HG02943 (cell line): Measurements from ENCODE around the gene RELT.

ENCODE experiments used
- ATAC-seq: cut with Tn5 transposase; IDR thresholded peaks from one replicate; pipeline ENCODE4 v1.9.1; 2021; ENCODE audit warnings: mild to moderate bottlenecking, low read depth, moderate library complexity; ENCODE audit not compliant: unreplicated experiment

Gene RELT

DNA sequence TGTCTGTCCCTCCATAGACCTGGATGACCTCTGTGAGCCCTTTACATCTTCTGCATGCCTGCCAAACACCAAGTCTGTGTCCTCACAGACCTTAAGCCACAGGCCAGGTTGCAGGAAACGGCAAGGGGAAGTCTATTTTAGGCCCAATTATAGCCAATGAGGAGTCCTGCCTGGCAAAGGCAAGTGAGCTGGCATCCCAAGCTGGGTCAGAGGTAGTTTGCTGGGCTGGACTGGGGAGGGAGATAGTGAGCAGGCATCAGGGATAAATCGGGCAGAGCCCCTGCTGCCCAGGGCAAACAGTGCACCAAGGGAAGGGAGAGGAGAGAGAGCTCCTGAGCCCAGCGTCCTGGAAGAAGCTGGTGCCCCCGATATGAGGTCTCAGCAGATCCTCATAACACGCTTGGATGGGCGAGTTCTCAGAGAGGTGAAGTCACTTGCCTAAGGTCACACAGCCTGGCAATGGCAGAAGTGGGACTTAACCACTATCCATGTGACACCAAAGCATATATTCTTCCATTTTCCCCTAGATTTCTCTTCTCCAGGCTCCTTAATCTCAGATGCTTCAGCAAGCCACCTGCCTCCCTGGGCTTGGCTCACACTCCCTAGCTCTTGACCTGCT, 3.7 kb upstream of the RELT start:
- no peak for ATAC-seq

DNA sequence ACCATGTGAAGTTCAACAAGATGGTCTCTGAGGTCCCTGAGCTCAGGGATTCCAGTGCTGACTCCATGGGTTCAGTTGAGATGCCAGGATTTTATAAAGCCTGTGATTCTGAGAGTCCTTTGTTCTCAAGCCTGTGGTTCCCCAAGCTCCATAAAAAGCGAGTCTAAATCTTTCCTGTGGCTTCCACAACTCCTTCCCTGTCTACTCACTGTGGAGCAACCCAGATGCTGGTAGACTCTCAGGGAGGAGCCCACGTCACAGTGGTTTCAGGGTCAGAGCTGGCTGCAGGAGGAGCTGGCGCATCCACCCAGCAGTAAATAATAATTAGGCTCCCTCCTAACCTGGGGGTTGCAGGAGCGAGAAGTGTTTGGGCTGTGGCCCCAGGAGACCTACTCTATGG, 2.0 kb upstream of the RELT start:
- no peak for ATAC-seq

DNA sequence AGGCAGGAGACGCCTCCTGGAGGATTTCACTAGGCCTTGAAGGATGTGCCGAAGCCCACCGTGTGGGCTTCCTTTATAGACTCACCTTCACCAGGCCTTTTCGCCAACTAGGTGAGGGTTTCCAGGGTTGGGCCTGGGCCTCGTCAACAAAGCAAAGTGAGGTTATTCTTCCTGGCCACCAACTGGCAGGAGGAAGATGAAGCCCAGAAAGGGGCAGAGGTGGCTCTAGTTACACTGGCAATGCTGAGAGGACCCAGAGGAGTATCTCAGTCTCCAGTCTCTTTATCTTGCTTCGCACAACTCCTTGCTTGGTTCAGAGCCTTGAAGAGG, 404 bp upstream of the RELT start:
- no peak for ATAC-seq

DNA sequence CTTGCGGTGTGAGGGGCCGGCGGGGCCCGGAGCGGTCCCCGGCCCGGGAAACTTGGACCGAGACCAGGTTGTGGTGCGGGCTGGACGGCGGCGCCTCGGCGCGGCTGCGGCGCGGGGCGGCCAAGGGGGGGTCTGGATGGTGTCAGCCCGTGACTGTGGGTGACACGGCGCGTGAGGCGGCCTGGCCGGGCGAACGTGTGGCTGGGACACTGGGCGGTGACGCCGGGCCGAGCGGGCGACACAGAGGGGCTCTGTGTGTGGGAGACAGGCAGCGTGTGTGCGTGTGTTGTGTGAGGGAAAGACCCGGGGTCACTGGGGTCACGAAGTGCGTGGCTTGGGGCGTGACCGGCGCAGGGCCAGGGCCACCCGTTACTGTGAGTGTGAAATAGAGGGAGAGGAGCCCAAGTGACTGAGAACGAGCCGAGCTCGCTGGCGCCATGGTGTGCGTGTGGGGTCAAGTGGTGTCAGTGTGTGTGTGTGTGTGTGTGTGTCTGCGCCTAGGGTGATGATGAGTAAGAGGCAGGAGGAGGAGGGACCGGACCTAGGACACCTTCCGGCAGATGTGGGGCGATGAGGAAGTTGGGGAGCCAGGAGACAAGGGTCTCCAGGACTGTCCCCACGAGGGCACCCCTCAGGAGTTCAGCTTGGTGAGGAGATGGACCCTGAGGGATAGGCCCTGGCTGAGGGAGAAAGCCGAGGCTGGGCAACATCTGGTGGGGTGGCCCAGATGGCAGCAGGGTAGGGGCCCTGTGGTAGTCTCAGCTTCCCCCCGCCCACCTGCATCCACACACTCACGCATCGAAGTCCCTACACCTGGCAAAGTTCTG, 817 bp downstream of the RELT start:
- peak; percentile 22 for ATAC-seq

DNA sequence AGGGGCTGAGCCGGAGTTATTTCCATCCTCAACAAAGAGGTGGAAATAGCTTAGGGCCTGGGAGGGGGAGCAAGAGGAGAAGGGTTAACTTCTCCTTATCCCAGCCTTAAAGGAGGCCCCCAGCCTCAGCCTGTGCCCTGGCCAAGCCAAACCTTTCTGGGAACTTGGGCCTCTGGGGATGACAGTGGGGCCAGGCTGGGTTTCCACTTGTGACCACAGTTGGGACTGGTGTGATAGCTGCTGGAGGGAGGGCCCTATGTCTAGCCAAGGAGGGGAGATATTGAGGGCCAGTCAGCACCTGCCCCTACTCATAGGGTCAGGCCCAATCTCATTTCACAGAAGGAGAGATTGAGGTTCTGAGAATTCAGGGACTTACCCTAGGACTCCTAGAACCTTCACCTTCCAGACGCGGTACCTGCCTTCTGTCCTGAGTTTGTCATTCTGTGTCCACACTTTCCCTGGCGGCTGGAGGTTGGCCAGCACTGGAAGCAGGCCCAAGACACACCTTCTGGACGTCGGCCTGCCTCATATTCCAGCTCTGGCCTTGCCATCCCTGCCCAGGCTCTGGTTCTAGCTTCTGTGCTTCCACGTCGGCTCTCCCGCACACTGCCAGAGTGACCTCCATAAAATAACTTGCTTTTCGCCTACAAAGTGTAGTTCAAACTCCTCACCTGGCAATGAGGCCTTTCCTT, 3.1 kb downstream of the RELT start:
- no peak for ATAC-seq

DNA sequence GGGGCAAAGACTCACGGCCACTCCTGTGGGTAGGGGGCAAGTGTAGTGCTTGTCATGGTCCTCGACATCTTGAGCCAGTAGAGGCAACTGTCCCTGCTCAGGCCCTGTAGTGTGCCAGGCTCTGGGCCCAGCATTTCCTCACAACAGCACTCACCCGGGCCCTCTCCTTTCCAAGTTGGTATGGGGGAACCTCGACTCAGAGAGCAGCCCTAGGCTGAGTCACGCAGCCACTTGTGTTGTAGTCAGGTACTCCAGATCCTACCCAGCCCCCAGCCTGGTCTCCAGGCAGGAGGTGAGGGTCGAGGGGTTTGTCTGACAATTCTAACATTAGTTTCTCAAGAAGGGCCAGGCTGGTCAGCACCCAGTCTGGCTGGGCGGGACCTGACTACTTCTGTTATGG, 4.1 kb downstream of the RELT start:
- ATAC-seq = no peak

DNA sequence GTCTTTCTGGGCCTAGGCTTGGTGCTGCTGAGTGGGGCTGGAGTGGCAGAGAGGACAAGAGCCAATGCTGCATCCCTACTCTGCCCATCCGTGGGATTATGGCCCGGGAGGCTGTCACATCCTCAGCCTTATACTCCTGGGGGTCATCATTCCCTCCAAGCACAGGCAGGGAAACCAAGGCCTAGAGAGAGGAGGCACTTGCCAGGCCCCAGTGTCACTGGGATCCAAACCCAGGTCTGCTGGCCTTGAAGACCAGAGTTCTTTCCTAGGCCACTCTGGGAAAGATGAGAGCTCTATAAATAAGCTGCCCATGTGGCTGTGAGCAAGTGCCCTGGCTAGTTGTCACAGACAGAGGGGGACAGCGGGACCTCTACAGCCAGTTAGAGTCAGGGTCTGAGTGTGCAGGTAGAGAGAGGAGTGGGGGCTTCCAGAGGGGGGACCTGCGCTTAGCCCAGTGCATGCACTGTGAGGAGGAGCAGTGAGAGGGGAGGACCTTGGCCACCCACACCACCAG, 4.8 kb downstream of the RELT start:
- ATAC-seq = no peak

DNA sequence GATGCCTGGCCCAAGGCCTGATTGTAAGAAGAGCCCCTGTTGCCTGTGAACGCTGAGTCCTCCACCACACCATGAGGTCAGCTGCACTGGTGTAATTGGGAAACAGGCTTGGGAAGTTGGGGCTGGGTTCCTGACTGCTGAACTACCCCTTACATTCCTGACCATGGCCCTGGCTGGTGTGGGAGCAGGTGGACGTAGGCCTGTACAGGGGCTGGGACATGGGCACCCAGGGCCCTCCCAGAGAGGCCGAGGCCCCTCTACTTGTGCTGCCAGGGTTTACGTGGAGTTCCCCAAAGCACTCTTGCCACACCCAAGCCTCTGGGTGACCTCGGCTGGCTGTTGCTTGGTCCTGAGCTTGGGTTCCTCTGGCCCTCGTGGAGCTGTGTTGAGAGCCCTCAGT, 5.4 kb downstream of the RELT start:
- ATAC-seq = no peak

DNA sequence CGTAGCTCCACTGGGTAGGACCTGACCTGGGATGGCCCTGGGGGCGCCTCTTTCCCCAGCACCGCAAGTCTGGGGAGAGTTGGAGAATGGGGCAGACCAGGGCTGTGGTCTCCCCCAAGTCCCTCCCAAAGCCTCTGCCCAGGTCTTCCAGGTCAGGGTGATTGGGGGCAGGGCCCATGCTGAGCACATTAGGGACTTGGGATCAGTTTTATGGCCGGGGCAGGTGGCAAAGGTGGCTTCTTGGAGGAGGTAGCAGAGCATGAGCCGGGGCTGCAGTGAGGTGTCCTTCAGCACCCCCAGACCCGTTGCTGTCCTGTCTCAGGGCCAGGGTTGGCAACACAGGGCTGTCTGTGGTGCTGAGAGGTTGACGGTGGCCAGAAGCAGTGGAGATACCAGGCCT, 6.0 kb downstream of the RELT start:
- ATAC-seq = no peak

DNA sequence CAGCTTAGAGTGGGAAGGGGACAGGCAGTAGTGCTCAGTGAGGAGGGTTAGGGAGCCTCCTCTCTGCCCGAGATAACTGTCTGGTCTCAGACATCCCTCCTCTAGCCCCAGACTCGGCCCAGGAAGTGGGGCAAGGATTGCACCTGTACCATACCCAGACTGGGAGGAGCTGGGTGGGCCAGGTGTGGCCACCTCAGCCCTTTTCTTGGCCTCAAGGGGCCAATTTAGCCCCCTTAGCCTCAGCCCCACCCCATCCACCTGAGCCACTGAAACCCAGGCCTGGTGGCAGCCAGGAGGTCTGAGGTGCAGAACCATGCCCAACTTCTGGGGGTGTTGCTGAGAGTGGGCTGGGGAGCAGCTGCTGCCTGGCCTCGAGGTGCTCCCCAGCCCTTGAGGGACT, 6.5 kb downstream of the RELT start:
- no peak for ATAC-seq

DNA sequence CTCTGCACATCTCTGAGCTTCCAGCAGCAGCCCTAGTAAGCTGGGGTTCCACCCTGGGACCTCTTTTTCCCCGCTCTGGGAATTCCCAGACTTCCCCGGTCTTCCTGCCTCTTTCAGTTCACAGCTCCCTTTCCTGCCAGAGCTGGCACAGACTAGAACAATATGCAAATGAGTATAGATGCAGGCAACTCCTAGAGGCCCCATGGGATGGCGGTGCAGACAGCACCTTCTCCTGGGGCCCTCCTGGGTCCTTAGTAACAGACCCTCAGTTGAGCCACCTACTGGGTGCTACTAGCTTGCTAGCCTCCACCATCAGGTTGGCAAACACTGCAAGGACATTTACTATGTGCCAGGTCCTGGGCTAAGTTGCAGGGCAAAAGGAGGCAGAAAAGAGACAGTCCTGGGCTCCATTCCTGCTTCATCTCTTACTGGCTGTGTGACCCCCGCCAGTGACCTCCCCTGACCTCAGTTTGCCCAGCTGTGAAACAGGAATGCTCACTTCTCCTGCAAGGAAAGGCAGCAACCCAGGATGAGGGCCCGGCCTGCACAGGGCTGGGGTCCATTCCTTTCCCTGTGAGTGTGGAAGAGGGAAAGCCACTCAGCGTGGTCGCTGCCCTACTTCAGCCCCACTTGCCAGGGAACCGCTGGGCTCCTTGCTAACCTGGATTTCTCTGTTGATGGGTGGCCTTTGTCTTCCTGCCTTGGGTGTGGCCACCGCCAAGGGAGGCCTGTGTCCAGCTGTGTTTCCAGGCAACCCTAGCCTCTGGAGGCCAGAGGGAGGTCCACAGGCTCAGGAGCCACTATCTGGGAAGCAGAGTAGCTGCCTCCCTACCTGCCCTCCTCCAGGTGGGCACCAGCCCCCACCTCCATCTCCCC, 7.3 kb downstream of the RELT start:
- ATAC-seq = no peak

DNA sequence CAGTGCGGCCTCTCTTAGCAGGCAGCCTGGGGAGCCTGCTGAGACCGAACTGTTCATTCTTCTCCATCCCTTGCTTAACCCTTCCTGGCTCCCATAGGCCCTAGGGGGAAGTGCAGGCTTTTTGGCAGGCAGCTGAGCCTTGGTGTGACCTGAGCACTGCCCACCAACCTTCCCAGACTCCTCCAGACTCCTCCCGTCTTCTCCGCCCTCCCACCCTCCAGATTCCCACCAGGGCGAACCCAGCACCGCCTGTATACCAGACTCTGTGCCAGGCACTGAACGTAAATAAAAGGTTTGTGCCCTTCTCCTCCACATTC, 7.9 kb downstream of the RELT start:
- no peak for ATAC-seq

DNA sequence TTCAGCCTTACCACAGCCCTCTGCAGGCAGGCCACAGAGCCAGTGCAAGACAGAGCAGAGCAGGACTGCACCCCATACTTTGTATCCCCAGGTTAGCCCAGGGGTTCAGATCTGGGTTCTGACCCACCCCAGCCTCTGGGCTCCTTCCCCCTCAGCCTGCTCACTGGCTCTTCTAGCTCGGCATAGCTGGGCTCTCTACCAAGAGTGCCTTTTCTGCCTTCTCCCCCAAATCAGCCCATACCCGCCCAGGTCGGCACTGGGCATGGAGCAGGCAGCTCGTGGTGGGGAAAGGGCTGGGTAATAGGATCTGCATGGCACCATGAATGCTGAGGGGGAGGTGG, 8.3 kb downstream of the RELT start:
- ATAC-seq = no peak

DNA sequence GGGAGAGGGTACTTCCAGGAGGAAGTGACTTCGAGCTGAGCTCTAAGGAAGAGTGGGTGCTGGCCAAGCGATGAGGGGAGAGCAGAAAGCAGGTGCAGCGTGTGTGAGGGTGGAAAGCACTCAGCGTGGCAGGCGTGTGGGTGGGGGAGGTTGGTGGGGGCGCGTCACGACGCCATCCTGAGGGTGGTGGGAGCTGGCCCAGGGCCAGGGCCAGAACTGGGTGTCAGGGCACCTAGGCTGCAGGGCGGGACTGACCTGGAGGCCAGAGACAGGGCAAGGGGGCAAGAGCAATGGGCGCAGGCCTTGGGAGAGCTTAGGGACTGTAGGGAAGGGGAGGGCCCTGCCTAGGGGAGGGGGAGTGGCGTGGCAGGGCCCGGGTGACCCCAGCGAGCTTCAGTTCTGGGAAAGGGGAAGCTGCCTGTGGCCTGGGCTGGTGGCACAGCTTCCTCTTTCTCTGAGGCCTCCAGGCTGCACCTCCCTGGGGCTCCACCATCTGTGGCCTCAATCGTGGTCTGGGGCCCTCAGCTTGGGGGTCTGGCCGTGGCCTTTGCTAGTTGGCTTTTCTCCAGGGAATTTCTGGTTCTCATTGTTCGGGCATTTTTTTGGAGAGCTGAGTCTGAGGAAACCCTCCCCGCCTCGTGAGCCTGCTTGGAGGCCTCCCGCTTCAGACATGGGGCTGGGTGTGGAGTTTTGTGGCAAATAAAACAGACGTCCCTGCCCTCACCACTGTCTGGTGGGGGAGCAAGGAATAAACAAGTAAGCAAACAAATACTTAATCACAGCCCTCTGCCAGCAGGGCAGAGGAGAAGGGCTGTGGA, 8.9 kb downstream of the RELT start:
- no peak for ATAC-seq

DNA sequence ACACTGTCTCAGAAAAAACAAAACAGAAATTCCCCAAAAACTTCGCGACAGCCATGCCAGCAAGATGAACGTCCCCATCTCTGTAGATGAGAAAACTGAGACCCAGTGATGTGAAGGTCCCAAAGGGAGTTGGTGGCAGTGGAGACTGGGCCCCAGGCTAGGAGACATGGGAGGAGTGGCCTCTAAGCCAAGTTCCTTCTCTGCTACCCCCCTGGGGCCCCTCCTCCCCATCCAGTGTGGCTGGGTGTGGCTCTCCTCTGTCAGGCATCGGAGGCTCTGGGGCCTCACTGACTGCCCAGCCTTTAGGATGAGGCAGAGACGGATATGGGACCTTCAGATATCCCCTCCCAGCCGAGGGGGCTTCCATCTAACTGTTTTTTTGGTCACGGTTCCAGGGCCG, 9.8 kb downstream of the RELT start:
- no peak for ATAC-seq

DNA sequence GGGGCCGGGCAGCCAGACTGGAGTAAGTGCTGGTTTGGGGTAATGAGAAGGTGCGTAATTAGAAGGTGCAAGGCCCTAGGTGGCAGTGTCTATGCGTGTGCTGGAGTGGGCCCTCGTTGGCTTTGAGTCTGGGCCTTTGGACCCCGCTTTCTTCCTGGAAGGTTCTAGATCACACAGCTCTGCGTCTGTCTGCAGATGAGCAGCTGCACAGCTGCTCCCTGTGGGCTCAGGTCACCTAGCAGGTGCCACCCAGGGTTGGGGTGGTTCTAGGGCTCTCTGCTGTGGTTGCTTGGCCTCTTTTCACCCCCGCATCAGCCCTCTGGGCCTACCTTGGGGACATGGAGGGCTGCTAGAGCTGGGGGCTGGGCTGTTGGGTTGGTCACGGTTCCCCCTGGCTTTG, 10.3 kb downstream of the RELT start:
- no peak for ATAC-seq

DNA sequence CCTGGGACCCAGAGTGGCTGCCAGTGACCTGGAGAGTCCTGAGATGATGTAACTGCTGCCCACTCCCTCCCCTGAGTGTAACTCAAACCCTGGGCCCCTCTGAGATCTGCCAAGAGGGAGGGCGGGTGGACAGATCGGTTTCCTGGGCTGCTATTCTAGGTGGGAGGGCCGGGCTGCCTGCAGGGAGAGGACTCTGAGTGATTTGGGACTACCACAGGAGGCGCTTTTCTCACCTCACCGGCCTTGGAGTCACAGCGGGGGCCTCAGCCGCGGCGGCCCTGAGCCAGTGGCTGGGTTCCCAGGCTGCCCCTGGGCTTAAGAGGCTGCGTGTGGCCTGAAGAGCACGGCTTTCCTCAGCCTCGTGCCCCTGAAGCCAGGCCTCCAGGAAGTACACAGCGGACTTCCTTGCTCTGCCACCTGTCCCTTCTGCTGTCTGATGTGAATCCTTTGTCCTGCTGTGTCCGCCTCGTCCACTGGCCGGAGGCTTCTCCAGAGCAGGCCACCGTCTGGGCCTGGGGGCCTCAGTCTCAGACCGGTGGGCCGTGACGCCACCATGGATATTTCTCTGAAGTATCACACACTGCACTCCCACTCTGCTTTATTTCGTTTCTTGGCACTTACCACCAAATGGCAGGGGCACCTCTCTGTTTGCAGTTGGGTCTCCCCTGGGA, 11.5 kb downstream of the RELT start:
- no peak for ATAC-seq

DNA sequence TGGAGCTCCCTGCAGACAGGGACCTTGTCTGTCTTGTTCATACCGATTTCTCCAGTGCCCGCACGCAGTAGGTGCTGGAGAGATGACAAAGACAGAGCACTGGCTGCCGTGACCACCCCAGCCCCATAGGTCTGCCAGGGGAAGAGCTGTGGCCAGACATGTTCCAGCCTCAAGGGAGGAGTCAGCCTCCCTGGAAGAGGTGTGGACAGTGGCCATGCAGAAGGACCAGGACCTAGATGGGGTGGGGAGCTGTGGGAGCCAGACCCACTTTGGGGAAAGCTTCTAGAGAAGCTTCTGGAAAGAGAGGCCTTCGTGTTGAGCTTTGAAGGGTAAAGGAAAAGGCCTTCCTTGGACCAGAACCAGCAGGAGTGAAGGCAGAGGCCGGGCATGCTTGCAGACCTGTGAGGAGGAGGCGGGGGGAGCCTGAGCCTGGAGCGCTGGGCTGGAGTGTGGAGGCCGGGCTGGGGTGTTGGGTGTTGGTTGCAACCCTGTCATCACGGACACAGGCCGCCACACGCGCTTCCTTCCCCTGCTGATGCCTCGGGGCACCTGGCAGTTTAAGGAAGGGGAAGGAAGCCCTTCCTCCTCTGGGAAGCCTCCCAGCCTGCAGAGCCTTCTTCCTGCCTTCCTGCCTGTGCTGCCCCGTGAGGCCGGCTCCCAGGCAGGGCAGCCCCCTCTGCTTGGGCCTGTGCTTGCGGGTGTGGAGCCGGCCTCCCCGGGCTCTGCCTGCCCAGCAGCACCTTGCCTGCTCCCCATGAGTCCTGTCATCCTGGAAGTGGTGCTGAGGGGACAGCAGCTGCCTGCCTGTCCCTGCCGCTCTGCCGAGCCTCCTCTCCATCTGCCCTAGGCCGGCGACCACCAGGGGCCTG, 12.3 kb downstream of the RELT start:
- no peak for ATAC-seq

DNA sequence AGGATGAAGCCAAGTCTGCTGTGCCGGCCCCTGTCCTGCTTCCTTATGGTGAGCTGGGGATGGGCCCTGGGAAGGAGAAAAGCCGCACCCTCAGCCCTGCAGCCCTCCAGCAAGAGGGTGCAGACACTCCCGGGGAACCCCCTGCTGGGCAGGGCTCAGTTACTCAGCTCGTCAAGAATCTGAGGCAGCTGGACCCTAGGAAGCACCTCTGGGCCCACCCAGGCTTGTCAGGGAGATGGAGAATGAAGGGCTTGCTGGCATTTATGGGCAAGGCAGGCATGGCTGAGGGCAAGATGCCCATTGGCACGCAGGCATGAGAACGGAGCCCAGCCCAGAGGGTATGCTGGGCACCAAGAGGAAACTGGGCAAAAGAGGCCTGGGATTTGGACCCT, 12.9 kb downstream of the RELT start:
- ATAC-seq = no peak
